Measurements from ENCODE around the gene THY1. TPM values are rescaled to one million over a fixed set of nuclear protein-coding genes. Genes with fewer than 3 reads are reported as not detected.

The THY1 gene
- total RNA-seq (2022; extraction: Qiagen RNA extraction; ENCODE audit: low read depth), result 12.0 to 18.2 TPM (median 12.7 TPM) in 5 replicates

DNA sequence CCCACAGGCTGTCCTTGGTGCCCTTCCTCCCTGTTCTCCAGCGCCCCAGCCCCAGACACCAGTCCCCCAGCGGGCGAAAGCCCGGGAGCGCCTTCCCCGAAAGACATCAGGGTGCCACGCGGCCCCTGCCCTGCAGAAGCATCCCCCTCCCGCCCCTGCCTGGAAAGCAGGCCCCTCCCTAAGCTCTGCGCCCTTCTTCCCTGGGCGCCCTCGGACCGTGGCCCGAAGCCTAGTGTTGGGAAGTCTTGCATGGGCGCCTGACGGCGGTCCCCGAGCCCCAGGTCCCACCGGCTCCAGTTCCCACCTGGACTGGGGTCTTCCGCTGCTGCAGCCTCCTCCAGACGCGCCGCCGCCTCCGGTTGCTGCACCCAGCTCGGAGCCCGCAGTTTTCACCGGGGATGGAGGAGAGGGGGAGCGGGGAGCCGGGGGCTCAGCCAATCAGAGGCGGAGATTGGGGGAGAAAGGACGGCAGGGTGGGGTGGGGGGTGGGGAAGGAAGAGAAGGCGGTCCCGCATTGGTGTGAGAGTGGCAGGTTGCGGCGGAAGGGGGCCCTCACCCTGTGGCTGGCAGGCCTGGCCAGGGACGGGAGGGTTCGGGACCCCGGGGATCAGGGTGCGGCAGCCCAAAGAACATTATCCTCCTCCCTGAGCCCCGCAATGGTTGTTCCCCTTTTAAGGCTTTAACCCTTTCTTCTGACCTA is at the start of gene THY1:
Gene THY1, minus strand, starts transcription at position 364 of the 700 bp plus-strand sequence. CDS start 2,267 bp downstream, outside the sequence.

DNA sequence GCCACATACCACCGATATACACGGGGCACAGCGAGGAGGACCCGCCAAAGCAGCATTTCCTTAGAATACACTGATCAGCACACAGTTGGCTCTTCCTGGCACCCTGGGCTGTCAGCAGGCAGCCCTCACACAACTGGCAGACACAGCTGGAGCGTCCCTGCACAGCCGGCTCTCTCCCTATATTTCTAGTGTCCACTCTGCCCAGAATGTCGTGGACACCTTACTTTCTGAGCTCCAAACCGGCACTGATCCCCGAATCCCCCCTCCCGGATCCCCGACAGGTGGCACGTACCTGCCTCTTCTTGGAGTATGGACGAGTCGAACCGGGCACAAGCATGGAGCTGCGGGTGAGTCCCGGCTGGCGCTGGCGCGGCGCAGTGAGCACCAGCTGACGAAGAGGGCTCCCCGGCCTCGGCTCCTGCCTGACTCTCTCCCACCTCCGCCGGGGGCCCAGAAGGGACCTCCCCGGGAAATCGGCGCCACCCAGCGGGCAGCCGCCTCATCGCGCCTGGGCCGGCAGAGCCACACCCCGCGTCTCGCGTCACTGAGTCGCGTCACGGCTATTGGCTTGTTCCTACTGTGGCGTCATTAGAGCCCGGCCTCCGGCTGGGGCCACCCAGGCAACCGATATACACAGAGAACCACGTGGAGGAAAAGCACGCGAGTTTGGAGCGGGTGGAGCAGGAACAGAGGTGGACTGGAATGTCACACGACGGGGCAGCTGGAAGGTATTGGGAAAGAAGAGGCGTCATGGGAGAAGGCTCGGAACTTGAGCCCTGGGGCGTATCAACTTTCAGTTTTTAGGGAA is 41.6 kb downstream of the THY1 start, which contains the start of gene USP2:
Gene USP2, minus strand, starts transcription at position 510 of the 808 bp plus-strand sequence. CDS start 8,210 bp downstream, outside the sequence.

Other genes with a start within 250 kb of the THY1 start
- 0.13 to 0.47 TPM (median 0.21 TPM) in 3 of 5 replicates, not detected in the others for gene NHERF4, start 237.7 kb downstream of the THY1 start, total RNA-seq (2022; extraction: Qiagen RNA extraction; ENCODE audit: low read depth)
- gene CBL, start 216.8 kb downstream of the THY1 start, total RNA-seq (2022; extraction: Qiagen RNA extraction; ENCODE audit: low read depth), result 5.5 to 9.3 TPM (median 9.0 TPM) in 5 replicates
- gene MCAM, start 106.0 kb downstream of the THY1 start, total RNA-seq (2022; extraction: Qiagen RNA extraction; ENCODE audit: low read depth), result 9.4 to 11.7 TPM (median 10.6 TPM) in 5 replicates
- 27.6 to 41.9 TPM (median 37.2 TPM) in 5 replicates for gene RNF26, start 88.6 kb downstream of the THY1 start, total RNA-seq (2022; extraction: Qiagen RNA extraction; ENCODE audit: low read depth)
- not detected in 5 replicates for gene C1QTNF5, start 82.3 kb downstream of the THY1 start, total RNA-seq (2022; extraction: Qiagen RNA extraction; ENCODE audit: low read depth)
- not detected in 5 replicates for gene MFRP, start 76.5 kb downstream of the THY1 start, total RNA-seq (2022; extraction: Qiagen RNA extraction; ENCODE audit: low read depth)
- gene USP2, start 41.5 kb downstream of the THY1 start, total RNA-seq (2022; extraction: Qiagen RNA extraction; ENCODE audit: low read depth), result 0.18 to 0.62 TPM (median 0.28 TPM) in 5 replicates

All from A549 treated with RU486 at 1 μM for 4 hours (cell line).